Measurements from ENCODE around the gene WDR75. TPM values are rescaled to one million over a fixed set of nuclear protein-coding genes. Genes with fewer than 3 reads are reported as not detected.

Gene WDR75
- total RNA-seq, 5 donors from 2014 or later (not counting 1 experiment from before 2014, with no cell fraction given), result 44.4 to 61.7 (median 49.7) TPM

DNA sequence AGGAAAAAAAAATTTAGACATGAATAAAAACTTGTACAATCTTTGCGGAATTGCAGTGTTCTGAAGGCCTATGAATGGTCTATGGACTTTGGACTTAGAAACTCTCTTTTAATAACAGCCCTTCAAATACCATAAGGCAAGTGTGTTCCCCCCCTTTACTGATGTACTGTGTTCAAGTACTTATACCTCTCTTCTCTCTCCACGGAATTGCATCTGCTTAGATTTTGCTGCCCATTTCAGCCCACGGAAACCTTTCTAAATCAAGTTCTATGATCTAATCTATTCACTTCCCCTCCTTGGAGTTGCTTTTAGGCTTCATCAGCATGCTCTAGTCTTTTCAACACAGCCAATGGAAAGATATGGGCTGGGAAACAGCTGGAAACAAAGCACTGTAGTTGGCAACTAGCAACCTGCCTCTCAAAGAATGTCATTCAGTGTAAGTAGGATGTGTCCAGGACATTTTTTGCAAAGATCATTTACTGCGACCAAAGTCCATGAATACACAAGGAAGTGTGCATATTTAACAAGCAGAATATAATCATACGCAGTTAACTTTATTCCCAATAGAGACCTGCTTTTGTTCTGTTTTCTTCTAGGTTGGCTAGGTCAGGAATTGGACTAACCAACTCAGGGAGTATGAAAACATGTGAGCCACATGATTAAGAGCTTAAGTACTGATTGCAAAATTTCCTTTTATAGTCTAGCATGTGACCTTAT is 81.3 kb downstream of the WDR75 start:
- no peak overlapping the region for H3K27ac Mint-ChIP-seq
- ChIA-PET CTCF (no interaction called here), POLR2A (no interaction called here)
- H3K36me3 Mint-ChIP-seq, result no peaks in the 10 kb centered on the region
- ATAC-seq (replicated peaks in 1 of 4) (no peak), DNase-seq (no peak)
- WGBS (ENCODE audit: insufficient coverage), result no CpG with 5 or more reads among the region's 5 CpGs
- Histone ChIP-seq H3K9me3 (no peaks in the 10 kb centered on the region), H3K27ac (ENCODE audit: low read length) (no peak overlapping the region), H3K36me3 (ENCODE audit: control insufficient read depth in 2 of 2, extremely low read depth in 1 of 2, insufficient read depth in 1 of 2, low read length in 1 of 2) (no peaks in the 10 kb centered on the region), H3K27me3 (replicated peaks in 1 of 2; ENCODE audit: control insufficient read depth in 2 of 2, extremely low read depth in 1 of 2, insufficient read depth in 2 of 2, low read length in 1 of 2) (no peaks in the 10 kb centered on the region), H3K4me1 (ENCODE audit: control insufficient read depth in 1 of 2, extremely low read depth in 1 of 2, insufficient read depth in 2 of 2, low read length in 2 of 2) (no peaks in the 10 kb centered on the region), H3K4me3 (ENCODE audit: control insufficient read depth in 1 of 2, extremely low read depth in 1 of 2, low read length in 1 of 2) (no peak overlapping the region)
- H3K9me3 Mint-ChIP-seq, result no peaks in the 10 kb centered on the region
- H3K27me3 Mint-ChIP-seq, result no peaks in the 10 kb centered on the region
- no peaks in the 10 kb centered on the region for H3K4me1 Mint-ChIP-seq
- no peak overlapping the region for H3K4me3 Mint-ChIP-seq

DNA sequence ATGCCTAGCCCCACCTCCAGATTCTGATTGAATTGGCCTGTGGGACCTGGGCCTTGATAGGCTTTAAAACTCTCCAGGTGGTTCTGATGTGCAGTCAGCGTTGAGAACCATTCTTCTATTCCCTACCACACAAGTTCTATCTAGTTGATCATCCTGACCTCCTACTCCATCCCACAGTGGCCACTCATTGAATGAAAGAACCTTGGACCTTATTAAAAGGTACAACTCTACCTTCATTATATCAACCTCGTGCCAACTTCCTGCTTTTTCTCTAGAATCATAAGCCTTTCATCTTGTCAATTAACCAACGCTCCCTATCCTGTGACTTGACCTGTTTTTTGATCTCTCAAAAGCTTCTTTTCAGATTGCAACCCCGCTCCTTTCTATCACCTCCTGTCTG is 83.5 kb downstream of the WDR75 start:
- Mint-ChIP-seq H3K4me1 (no peaks in the 10 kb centered on the region), H3K36me3 (no peaks in the 10 kb centered on the region), H3K9me3 (no peaks in the 10 kb centered on the region), H3K4me3 (no peak overlapping the region), H3K27ac (no peak overlapping the region), H3K27me3 (no peaks in the 10 kb centered on the region)
- Histone ChIP-seq H3K27ac (ENCODE audit: low read length) (no peak overlapping the region), H3K9me3 (no peaks in the 10 kb centered on the region), H3K27me3 (replicated peaks in 1 of 2; ENCODE audit: control insufficient read depth in 2 of 2, extremely low read depth in 1 of 2, insufficient read depth in 2 of 2, low read length in 1 of 2) (no peaks in the 10 kb centered on the region), H3K36me3 (ENCODE audit: control insufficient read depth in 2 of 2, extremely low read depth in 1 of 2, insufficient read depth in 1 of 2, low read length in 1 of 2) (no peaks in the 10 kb centered on the region), H3K4me1 (ENCODE audit: control insufficient read depth in 1 of 2, extremely low read depth in 1 of 2, insufficient read depth in 2 of 2, low read length in 2 of 2) (no peaks in the 10 kb centered on the region), H3K4me3 (ENCODE audit: control insufficient read depth in 1 of 2, extremely low read depth in 1 of 2, low read length in 1 of 2) (no peak overlapping the region)
- POLR2A ChIA-PET, result no interaction called here
- 86% methylated on average over 4 of the region's 4 CpGs for WGBS (ENCODE audit: insufficient coverage)
- DNase-seq, result no peak
- no peak for ATAC-seq (replicated peaks in 1 of 4)
- CTCF ChIA-PET, result no interaction called here

Other genes with a start within 250 kb of the WDR75 start
- 10 to 100 TPM; 20.7 to 43.7 (median 24.6) TPM for gene SLC40A1, start 139.3 kb downstream of the WDR75 start, total RNA-seq
- gene ASNSD1, start 220.0 kb downstream of the WDR75 start, total RNA-seq, result 10 to 100 TPM; 31.7 to 43.8 (median 35.9) TPM
- gene ANKAR, start 233.2 kb downstream of the WDR75 start, total RNA-seq, result 10 to 100 TPM; 12.5 to 14.9 (median 12.9) TPM

Data from T-cell (primary cell).